ENCODE data around the gene HCRTR1.

The HCRTR1 gene

DNA sequence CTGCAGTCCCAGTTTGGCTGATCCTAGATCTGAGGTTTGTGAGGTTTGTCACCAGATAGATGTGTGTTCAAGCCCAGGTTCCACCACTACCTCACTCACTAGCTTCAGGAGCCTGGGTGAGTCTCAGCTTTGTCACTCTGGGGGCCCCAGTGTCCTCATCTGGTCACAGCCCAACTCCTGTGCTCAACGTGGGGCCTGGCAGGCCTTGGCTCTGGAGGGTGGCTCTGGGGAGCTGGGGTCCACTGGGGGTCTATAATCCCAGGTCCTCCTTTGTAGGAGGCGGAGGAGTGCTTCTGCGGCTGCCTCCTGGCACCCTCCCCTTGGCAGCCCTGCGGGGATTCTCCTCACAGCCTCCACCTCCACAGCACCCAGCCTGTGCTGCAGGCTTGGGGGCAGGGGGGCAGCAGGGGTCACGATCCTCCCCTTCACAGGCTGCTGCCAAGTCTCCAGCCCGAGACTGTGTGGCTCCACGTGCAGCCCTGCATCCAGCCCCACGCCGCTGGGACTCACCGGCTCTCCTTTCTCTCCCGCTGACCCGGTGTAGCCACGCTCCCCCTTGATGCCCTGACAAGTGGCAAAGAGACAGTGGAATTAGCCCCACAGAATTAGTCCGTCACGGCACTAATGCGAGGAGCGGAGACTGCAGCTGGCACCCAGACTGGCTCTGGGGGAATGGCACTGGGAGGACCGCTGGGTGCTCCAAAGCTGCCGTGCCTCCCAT, 49.7 kb downstream of the HCRTR1 start:
- DNase-seq (ENCODE audit: low read depth in 2 of 2): no peak

DNA sequence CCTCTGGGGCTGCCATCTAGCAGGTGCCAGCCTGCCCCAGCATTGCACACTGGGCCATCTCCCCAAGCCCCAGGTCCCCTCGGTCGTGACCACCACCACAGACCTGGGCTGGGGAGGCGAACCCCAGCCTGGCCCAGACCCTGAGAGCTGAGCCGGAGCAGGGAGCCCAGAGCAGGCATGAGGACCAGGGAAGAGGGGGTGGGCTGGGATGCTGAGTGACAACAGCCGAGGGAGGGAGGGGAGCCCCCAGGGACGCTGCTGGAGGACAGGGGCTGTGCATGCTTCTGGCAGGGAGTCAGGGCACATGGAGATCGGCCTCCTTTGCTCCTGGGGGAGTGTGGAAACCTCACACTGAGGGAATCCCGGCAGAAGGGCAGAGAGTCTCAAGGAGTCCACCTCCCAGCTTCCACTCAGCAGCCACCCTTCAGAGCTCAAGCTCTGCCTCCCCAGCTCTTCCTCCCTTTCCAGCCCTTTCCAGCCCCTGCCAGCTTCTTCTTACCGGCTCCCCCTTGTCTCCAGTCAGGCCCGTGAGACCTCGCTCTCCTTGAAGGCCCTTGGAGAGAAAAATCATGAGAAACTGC, 50.9 kb downstream of the HCRTR1 start:
- no peak for DNase-seq (ENCODE audit: low read depth in 2 of 2)

DNA sequence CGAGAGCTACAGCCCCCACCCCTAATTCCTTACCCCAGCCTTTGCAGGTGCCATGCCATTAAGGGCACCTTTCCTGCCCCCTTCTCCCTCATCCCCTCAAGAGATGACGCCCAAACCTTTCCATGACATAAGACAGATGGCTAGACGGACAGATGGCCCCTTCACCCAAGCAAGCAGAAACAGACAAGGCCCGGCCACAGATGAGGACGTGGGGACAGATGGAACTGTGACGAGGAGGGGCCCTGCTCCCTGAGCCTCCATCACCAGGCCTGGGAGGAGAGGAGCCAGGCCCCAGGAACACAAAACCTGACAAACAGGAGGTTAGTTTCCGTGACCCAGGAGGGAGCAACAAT, 51.9 kb downstream of the HCRTR1 start:
- no peak for DNase-seq (ENCODE audit: low read depth in 2 of 2)

DNA sequence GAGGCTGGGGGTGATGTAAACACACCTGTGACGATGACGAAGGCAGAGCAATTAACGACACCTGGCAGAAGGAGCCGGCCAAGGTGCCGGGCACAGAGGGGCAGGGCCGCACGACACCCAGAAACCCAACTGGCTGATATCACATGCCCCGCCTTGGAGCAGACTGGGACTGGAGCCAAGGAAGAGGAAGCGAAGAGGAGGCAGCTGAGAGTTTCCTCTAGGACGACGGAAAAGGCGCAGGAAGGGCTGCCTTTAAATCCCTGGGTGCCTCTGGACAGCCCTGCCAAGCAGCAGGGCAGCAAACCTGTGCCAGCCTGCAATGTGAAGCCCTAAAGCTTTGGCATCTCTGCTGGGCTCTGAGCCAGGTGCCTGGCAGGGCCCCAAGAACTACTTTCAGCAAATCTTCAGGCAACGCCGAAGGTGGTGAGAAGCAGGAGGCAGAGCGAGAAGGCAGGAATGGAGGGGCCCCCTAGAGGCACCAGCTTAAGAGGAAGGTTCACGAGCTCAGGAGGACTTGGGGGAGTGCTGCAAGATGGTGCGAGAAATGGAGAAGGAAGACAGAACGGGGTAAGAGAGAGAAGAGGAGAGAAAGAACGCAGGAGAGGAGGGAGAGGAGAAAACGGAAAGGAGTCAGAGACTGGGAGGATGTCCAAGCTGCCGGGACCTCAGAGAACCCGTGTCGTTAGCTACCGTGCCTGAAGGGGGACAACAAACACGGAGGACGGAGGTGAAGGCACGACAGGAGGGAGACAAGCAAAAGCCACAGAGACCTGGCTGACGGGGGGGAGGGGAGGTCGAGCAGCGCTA, 52.5 kb downstream of the HCRTR1 start:
- no peak for DNase-seq (ENCODE audit: low read depth in 2 of 2)

DNA sequence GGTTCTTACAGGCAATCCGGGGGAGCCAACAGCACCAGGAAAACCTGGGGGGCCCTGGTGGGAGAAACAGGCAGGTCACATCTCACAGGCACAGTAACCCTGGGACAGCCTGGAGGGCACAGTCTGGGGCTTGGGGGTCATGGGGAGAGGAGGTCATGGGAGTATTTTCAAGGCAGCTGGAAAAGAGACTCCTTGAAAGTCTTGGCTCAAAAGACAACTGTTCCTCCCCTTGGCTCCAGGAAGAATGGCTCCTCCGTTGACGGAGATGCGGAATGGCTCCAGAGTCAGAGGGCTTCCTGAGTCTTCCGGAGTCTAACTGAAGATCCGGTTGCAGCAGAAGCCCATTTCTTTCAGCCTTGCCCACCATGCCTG, 53.1 kb downstream of the HCRTR1 start:
- DNase-seq (ENCODE audit: low read depth in 2 of 2): no peak

DNA sequence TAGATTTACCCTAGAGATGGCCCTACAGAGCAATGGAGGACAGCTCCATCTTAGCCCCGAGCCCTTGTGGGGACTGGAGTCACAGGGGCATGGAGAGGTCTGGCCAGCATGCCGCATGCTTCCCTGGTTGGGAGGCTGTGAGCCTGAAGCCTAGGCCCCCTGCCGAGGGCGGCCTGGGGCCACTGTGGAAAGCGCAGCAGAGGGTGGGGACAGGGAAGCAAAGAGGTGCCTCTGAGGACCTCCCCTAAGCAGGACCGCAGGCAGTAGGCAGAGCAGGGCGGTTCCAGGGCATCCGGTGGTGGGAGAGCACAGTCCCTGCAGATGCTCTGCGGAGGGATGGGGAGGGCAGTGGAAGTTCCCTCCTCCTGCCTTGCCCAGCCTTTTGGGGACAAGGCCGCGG, 53.7 kb downstream of the HCRTR1 start:
- no peak for DNase-seq (ENCODE audit: low read depth in 2 of 2)

DNA sequence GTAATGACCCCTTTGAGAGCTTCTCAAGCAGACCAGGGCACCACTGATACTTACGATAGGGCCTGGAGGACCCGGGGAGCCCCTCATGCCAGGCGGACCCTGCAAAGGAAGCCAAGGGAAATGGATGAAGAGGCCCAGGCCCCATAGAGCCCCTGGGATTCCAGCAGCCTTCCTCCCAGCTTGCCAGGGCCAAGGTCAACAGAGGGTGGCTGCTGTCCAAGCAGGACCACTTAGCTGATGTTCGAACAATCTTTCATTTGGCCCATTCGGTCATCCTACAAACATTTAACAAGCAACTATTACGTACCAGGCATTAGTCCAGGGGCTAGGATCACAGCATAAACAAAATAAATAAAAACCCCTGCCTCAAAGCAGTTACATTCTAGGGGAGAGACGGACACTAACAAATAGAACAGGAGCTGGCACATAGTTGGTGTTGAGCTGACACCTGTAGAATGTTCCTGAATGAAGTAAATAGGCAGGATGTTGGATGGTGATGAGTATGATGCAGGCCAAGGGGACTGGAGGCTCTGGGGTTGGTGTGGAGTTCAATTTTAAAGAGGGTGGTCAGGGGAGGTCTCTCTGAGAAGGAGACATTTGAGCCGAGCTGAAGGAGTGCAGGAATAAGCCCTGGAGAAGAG, 54.2 kb downstream of the HCRTR1 start:
- DNase-seq (ENCODE audit: low read depth in 2 of 2): no peak

DNA sequence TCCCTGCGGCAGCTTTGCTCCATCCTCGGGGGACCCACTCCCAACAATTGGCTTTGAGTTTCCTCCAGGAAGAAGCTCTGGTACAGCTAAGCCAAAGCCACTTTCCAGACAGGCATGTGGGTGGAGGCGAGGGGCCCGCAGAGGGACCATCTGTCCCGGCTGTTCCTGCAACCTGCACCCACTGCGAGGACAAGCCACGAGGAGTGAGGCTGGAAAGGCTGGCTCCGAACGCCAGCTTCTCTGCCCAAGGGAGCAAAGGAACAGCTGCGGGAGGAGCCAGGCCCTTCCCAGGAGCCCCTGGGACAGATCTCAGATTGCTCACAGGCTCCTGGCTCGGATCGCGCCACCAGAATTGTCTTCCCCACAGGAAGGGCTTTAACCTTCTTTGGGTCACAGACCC, 55.5 kb downstream of the HCRTR1 start:
- no peak for DNase-seq (ENCODE audit: low read depth in 2 of 2)

DNA sequence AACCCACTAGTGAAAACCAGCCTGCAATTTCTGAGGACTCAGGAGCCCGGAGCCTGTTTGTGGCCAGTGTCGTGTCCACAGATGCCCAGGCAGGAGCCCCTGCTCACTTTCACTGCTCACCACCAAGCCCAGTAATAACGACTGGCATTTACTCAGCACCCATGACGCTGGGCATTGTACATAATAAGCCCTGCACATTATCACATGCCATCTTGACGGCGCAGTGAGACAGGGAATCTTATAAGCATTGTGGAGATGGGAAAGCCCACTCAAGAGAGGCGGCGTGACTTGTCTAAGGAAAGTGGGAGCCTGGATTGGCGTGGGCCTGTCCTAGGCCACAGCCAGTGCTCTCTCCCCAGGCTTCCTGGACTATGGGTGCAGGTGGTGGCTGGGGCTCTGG, 55.9 kb downstream of the HCRTR1 start:
- DNase-seq (ENCODE audit: low read depth in 2 of 2): no peak

DNA sequence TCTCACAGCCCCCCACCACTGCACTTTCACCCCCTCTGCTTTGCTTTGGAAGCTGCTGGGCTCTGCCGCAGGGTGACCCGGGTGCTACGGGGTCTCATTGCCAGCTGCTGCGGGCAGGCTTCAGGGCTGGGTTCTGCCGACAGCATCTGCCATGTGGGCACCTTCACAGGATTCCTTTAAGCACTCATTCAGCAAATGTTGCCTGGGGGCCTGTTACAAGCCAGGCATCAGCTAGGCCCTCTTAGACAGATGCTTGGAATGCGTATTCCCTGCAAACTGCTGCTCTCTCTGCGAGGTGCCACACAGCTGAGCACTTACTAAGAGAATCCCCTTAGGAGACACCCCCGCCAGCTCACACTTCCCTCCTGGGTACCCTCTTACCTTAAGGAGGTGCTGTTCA, 57.1 kb downstream of the HCRTR1 start:
- DNase-seq (ENCODE audit: low read depth in 2 of 2): no peak

DNA sequence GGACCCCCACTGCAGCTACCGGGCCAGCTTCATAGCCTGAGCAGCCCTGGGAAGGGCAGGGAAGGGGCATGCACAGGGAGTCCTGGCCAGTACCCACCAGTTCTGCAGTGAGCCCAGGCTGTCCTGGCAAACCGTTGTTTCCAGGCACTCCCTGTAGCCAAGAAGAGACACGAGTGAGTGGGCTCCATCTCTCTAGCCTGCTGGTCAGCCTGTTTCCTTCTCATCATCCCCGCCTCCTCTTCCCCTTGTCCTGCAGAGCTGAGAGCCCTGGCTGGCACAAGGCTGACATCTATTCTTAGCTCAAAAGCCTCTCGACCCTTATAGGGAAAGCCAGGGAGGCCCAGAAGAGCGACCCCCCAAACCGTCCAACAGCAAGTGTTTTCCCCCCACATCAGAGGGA, 57.7 kb downstream of the HCRTR1 start:
- DNase-seq (ENCODE audit: low read depth in 2 of 2): no peak

DNA sequence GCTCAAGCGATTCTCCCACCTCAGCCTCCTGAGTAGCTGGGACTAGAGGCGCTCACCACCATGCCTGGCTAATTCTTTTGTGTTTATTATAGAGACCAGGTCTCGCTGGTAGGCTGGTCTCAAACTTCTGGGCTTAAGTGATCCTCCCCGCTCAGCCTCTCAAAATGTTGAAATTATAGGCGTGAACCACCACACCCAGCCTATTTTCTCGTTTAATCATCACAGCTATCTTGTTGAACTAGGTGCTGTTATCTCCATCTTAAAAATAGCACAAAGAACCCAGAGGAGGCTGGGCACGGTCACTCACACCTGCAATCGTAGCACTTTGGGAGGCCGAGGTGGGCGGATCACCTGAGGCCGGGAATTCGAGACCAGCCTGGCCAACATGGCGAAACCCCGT, 58.3 kb downstream of the HCRTR1 start:
- DNase-seq (ENCODE audit: low read depth in 2 of 2): no peak

Data from fibroblast of skin of left biceps (primary cell).